Activated naive CD4-positive, alpha-beta T cell treated with anti-CD3 and anti-CD28 coated beads, Interleukin-2, amount 50 U/mL, for 72 hours (primary cell): ENCODE measurements around the gene VTI1A. TPM values are rescaled to one million over a fixed set of nuclear protein-coding genes. Genes with fewer than 3 reads are reported as not detected.
"Not testable (repeated sequence)": the region's sequence is repeated elsewhere in the genome, so short reads cannot be mapped to it uniquely, and the experiment has no call there.

Source experiments
- ATAC-seq, 2 donors: fragments of 150-1000 bp; cut with Tn5 transposase; 2 replicates each; pipeline ENCODE4 v1.10.0; 2021; ENCODE audit warnings: mild to moderate bottlenecking in 2 of 2, moderate library complexity in 2 of 2
- DNase-seq, 2 donors: peaks; one replicate each; pipeline ENCODE4 v3.0.0; 2021 to 2022; ENCODE audit warnings: low spot score in 2 of 2
- H3K27ac Mint-ChIP-seq, 2 donors: one replicate each; pipeline ENCODE4 v1.8.0; 2022; ENCODE audit warnings: mild to moderate bottlenecking in 2 of 2, mixed read lengths in 2 of 2
- H3K36me3 Mint-ChIP-seq, 2 donors: one replicate each; pipeline ENCODE4 v1.8.0; 2022; ENCODE audit warnings: mixed read lengths in 2 of 2
- H3K9me3 Mint-ChIP-seq, 2 donors: one replicate each; pipeline ENCODE4 v1.8.0; 2022; ENCODE audit warnings: mixed read lengths in 2 of 2
- total RNA-seq, 2 donors: library from RNA; stranded (reverse); gene quantifications; one replicate each; pipeline ENCODE4 v1.2.3, GENCODE V29; 2022

VTI1A gene
- total RNA-seq, 2 donors from 2014 or later: 39.7 to 40.8 TPM

GRCh38 chr10:112584276-112584675 is 137.3 kb downstream of the VTI1A start:
- Mint-ChIP-seq H3K9me3 (no peaks in the 10 kb centered on the region), H3K27ac (no peak overlapping the region), H3K36me3 (no peaks in the 10 kb centered on the region)
- no peak for ATAC-seq
- DNase-seq: no peak

GRCh38 chr10:112585126-112585525 is 138.1 kb downstream of the VTI1A start:
- DNase-seq (no peak), ATAC-seq (no peak)
- H3K27ac Mint-ChIP-seq: no peak overlapping the region
- H3K9me3 Mint-ChIP-seq: no peaks in the 10 kb centered on the region
- H3K36me3 Mint-ChIP-seq: no peaks in the 10 kb centered on the region

- no peaks in the 10 kb centered on the region for H3K9me3 Mint-ChIP-seq
- H3K27ac Mint-ChIP-seq: no peak overlapping the region
- ATAC-seq: no peak
- no peaks in the 10 kb centered on the region for H3K36me3 Mint-ChIP-seq
- DNase-seq: no peak
Observed at GRCh38 chr10:112585960-112586359, 138.9 kb downstream of the VTI1A start.

- peaks cover 9 to 11% of the 10 kb centered on the region in 2 donors for H3K36me3 Mint-ChIP-seq
- DNase-seq: no peak
- H3K9me3 Mint-ChIP-seq: peaks cover 0 to 5% of the 10 kb centered on the region in 2 donors
- ATAC-seq: no peak
- H3K27ac Mint-ChIP-seq: no peak overlapping the region
Observed at GRCh38 chr10:112587729-112588128, 140.7 kb downstream of the VTI1A start.

- peaks cover 0 to 8% of the 10 kb centered on the region in 2 donors for H3K9me3 Mint-ChIP-seq
Observed at GRCh38 chr10:112588225-112588990, 141.4 kb downstream of the VTI1A start.

GRCh38 chr10:112589081-112589480 is 142.1 kb downstream of the VTI1A start:
- ATAC-seq (no peak), DNase-seq (no peak)
- peaks cover 0 to 8% of the 10 kb centered on the region in 2 donors for H3K9me3 Mint-ChIP-seq
- H3K27ac Mint-ChIP-seq: no peak overlapping the region
- peaks cover 13 to 16% of the 10 kb centered on the region in 2 donors for H3K36me3 Mint-ChIP-seq

More at GRCh38 chr10:112588225-112588990, 141.4 kb downstream of the VTI1A start:
- ATAC-seq (no peak), DNase-seq (no peak)
- Mint-ChIP-seq H3K36me3 (peaks cover 13 to 16% of the 10 kb centered on the region in 2 donors), H3K27ac (no peak overlapping the region)

- not testable (repeated sequence) for ATAC-seq
- peaks cover 13 to 16% of the 10 kb centered on the region in 2 donors for H3K36me3 Mint-ChIP-seq
Observed at GRCh38 chr10:112590786-112591185, 143.8 kb downstream of the VTI1A start.

GRCh38 chr10:112593023-112593422 is 146.0 kb downstream of the VTI1A start:
- DNase-seq: no peak
- Mint-ChIP-seq H3K9me3 (peaks cover 0 to 8% of the 10 kb centered on the region in 2 donors), H3K27ac (no peak overlapping the region), H3K36me3 (peaks cover 13 to 16% of the 10 kb centered on the region in 2 donors)
- no peak for ATAC-seq

More at GRCh38 chr10:112590786-112591185, 143.8 kb downstream of the VTI1A start:
- not testable (repeated sequence) for H3K9me3 Mint-ChIP-seq, DNase-seq
- H3K27ac Mint-ChIP-seq: peak overlapping the region in 1 of 2 donors; percentile 29

- H3K36me3 Mint-ChIP-seq: peaks cover 8% of the 10 kb centered on the region in 2 donors
- no peak for DNase-seq
Observed at GRCh38 chr10:112601214-112602090, 154.4 kb downstream of the VTI1A start.

GRCh38 chr10:112603062-112603461 is 156.0 kb downstream of the VTI1A start:
- Mint-ChIP-seq H3K27ac (no peak overlapping the region), H3K36me3 (peaks cover 8 to 9% of the 10 kb centered on the region in 2 donors), H3K9me3 (peaks cover 0 to 4% of the 10 kb centered on the region in 2 donors)
- DNase-seq (no peak), ATAC-seq (no peak)

More at GRCh38 chr10:112601214-112602090, 154.4 kb downstream of the VTI1A start:
- Mint-ChIP-seq H3K9me3 (peaks cover 0 to 3% of the 10 kb centered on the region in 2 donors), H3K27ac (no peak overlapping the region)
- no peak for ATAC-seq

GRCh38 chr10:112605063-112605462 is 158.0 kb downstream of the VTI1A start:
- no peak for ATAC-seq
- Mint-ChIP-seq H3K36me3 (peaks cover 5 to 9% of the 10 kb centered on the region in 2 donors), H3K9me3 (peaks cover 0 to 4% of the 10 kb centered on the region in 2 donors), H3K27ac (peak overlapping the region in 1 of 2 donors; percentile 8)
- DNase-seq: no peak

GRCh38 chr10:112607506-112607905 is 160.5 kb downstream of the VTI1A start:
- Mint-ChIP-seq H3K9me3 (peaks cover 0 to 4% of the 10 kb centered on the region in 2 donors), H3K27ac (no peak overlapping the region), H3K36me3 (peaks cover 6 to 9% of the 10 kb centered on the region in 2 donors)
- DNase-seq (no peak), ATAC-seq (no peak)

GRCh38 chr10:112613620-112614019 is 166.6 kb downstream of the VTI1A start:
- Mint-ChIP-seq H3K9me3 (peaks cover 5 to 9% of the 10 kb centered on the region in 2 donors), H3K27ac (peak overlapping the region in 1 of 2 donors; percentile 68), H3K36me3 (peaks cover 23 to 27% of the 10 kb centered on the region in 2 donors)
- DNase-seq (no peak), ATAC-seq (no peak)

GRCh38 chr10:112614072-112614471 is 167.1 kb downstream of the VTI1A start:
- Mint-ChIP-seq H3K27ac (no peak overlapping the region), H3K36me3 (peaks cover 23 to 27% of the 10 kb centered on the region in 2 donors), H3K9me3 (peaks cover 5 to 9% of the 10 kb centered on the region in 2 donors)
- ATAC-seq (no peak), DNase-seq (no peak)

- DNase-seq (no peak), ATAC-seq (no peak)
- no peak overlapping the region for H3K27ac Mint-ChIP-seq
- peaks cover 23 to 26% of the 10 kb centered on the region in 2 donors for H3K36me3 Mint-ChIP-seq
- H3K9me3 Mint-ChIP-seq: peaks cover 5 to 9% of the 10 kb centered on the region in 2 donors
Observed at GRCh38 chr10:112614586-112614985, 167.6 kb downstream of the VTI1A start.

- Mint-ChIP-seq H3K27ac (no peak overlapping the region), H3K9me3 (peaks cover 5 to 9% of the 10 kb centered on the region in 2 donors), H3K36me3 (peaks cover 21 to 26% of the 10 kb centered on the region in 2 donors)
- DNase-seq (no peak), ATAC-seq (no peak)
Observed at GRCh38 chr10:112615269-112615668, 168.3 kb downstream of the VTI1A start.

- H3K36me3 Mint-ChIP-seq: peaks cover 21 to 26% of the 10 kb centered on the region in 2 donors
- peaks cover 5 to 9% of the 10 kb centered on the region in 2 donors for H3K9me3 Mint-ChIP-seq
- H3K27ac Mint-ChIP-seq: no peak overlapping the region
- DNase-seq (no peak), ATAC-seq (no peak)
Observed at GRCh38 chr10:112616647-112617046, 169.6 kb downstream of the VTI1A start.
